Mesothelial cell of epicardium (in vitro differentiated cells): ENCODE results near the gene KRT83. TPM values are rescaled to one million over a fixed set of nuclear protein-coding genes. Genes with fewer than 3 reads are reported as not detected.

Experiments
- DNase-seq, 2 experiments: peaks; one replicate each; pipeline ENCODE4 v3.0.0; 2021; ENCODE audit warnings: low spot score in 2 of 2; ENCODE audit not compliant: unreplicated experiment in 2 of 2
- H3K27ac Mint-ChIP-seq: 2 replicates; pipeline ENCODE4 v1.8.0; 2021; ENCODE audit warnings: mixed read lengths
- H3K27me3 Mint-ChIP-seq: 2 replicates; pipeline ENCODE4 v1.8.0; 2021; ENCODE audit warnings: low read depth, mixed read lengths
- H3K36me3 Mint-ChIP-seq: 2 replicates; pipeline ENCODE4 v1.8.0; 2021; ENCODE audit warnings: mixed read lengths
- H3K4me1 Mint-ChIP-seq: 2 replicates; pipeline ENCODE4 v1.8.0; 2021; ENCODE audit warnings: mixed read lengths
- H3K4me3 Mint-ChIP-seq: 2 replicates; pipeline ENCODE4 v1.8.0; 2021; ENCODE audit warnings: mild to moderate bottlenecking, moderate library complexity, mixed read lengths
- H3K9me3 Mint-ChIP-seq: 2 replicates; pipeline ENCODE4 v1.8.0; 2021; ENCODE audit warnings: mixed read lengths
- CTCF ChIP-seq: fragments of 200-600 bp; sonication (generic); IDR thresholded peaks from one replicate; pipeline ENCODE4 v1.5.0; 2021; ENCODE audit warnings: antibody characterized with exemption; ENCODE audit not compliant: unreplicated experiment
- total RNA-seq: library from RNA; stranded (reverse); gene quantifications from 3 replicates; pipeline ENCODE4 v1.2.1, GENCODE V29; 2021

KRT83 gene
- not detected in 3 replicates for total RNA-seq

- Mint-ChIP-seq H3K36me3 (no peaks in the 10 kb centered on the region), H3K4me3 (no peak within 1 kb of the TSS)
These were observed at the start of gene KRT83 for GRCh38 chr12:52320784-52321400. TSS of gene KRT83 (minus strand) at chr12:52321398. CDS start at chr12:52321335, 63 bp downstream.

GRCh38 chr12:52369809-52370208, 48.6 kb upstream of the KRT83 start:
- Mint-ChIP-seq H3K9me3 (peaks cover 7% of the 10 kb centered on the region), H3K27me3 (peaks cover 27% of the 10 kb centered on the region), H3K27ac (no peak overlapping the region), H3K4me3 (no peak overlapping the region), H3K4me1 (peaks cover 4% of the 10 kb centered on the region), H3K36me3 (no peaks in the 10 kb centered on the region)
- no peak for TF ChIP-seq CTCF
- no peak for DNase-seq

More at GRCh38 chr12:52320784-52321400, at the start of gene KRT83:
- no peak for TF ChIP-seq CTCF
- Mint-ChIP-seq H3K27me3 (peaks cover 50% of the 10 kb centered on the region), H3K9me3 (no peaks in the 10 kb centered on the region), H3K4me1 (no peaks in the 10 kb centered on the region), H3K27ac (no peak within 1 kb of the TSS)
- peak in 1 of 2 experiments; percentile 12 for DNase-seq

- Mint-ChIP-seq H3K27ac (no peak overlapping the region), H3K9me3 (peaks cover 5% of the 10 kb centered on the region), H3K4me3 (no peak overlapping the region), H3K27me3 (peaks cover 31% of the 10 kb centered on the region), H3K4me1 (peaks cover 4% of the 10 kb centered on the region), H3K36me3 (no peaks in the 10 kb centered on the region)
- no peak for TF ChIP-seq CTCF
- DNase-seq: no peak
These were observed 48.0 kb upstream of the KRT83 start for GRCh38 chr12:52369211-52369610.

- peaks cover 36% of the 10 kb centered on the region for H3K27me3 Mint-ChIP-seq
- H3K27ac Mint-ChIP-seq: no peak overlapping the region
- no peak for DNase-seq
- H3K9me3 Mint-ChIP-seq: no peaks in the 10 kb centered on the region
- no peaks in the 10 kb centered on the region for H3K36me3 Mint-ChIP-seq
- no peak for TF ChIP-seq CTCF
- H3K4me1 Mint-ChIP-seq: peaks cover 4% of the 10 kb centered on the region
- H3K4me3 Mint-ChIP-seq: no peak overlapping the region
These were observed 47.3 kb upstream of the KRT83 start for GRCh38 chr12:52368508-52368907.

GRCh38 chr12:52367876-52368275, 46.7 kb upstream of the KRT83 start:
- Mint-ChIP-seq H3K9me3 (no peaks in the 10 kb centered on the region), H3K36me3 (no peaks in the 10 kb centered on the region), H3K27ac (no peak overlapping the region), H3K4me1 (peaks cover 4% of the 10 kb centered on the region), H3K4me3 (no peak overlapping the region), H3K27me3 (peaks cover 39% of the 10 kb centered on the region)
- no peak for DNase-seq
- no peak for TF ChIP-seq CTCF
